NCI-H460 (cell line): Measurements from ENCODE around the gene SLC6A9. TPM values are rescaled to one million over a fixed set of nuclear protein-coding genes. Genes with fewer than 3 reads are reported as not detected.

Source experiments
- DNase-seq: peaks from one replicate; pipeline ENCODE4 v3.0.0-alpha.2; 2016; ENCODE audit warnings: low read depth; ENCODE audit errors: extremely low read depth
- total RNA-seq: library from RNA; depleted of rRNA; stranded (reverse); fragments of >200 nt; shearing (Covaris generic); gene quantifications from 2 replicates; pipeline ENCODE4 v1.2.3, GENCODE V29; 2014

SLC6A9 gene
- total RNA-seq, 1 experiment from 2014 or later: 12.9 TPM

GRCh38 chr1:43986712-43987111, 44.5 kb downstream of the SLC6A9 start:
- peak; percentile 37 for DNase-seq

GRCh38 chr1:43985984-43986595, 45.2 kb downstream of the SLC6A9 start:
- no peak for DNase-seq

- no peak for DNase-seq
These were observed 46.4 kb downstream of the SLC6A9 start for GRCh38 chr1:43984855-43985254.

DNA sequence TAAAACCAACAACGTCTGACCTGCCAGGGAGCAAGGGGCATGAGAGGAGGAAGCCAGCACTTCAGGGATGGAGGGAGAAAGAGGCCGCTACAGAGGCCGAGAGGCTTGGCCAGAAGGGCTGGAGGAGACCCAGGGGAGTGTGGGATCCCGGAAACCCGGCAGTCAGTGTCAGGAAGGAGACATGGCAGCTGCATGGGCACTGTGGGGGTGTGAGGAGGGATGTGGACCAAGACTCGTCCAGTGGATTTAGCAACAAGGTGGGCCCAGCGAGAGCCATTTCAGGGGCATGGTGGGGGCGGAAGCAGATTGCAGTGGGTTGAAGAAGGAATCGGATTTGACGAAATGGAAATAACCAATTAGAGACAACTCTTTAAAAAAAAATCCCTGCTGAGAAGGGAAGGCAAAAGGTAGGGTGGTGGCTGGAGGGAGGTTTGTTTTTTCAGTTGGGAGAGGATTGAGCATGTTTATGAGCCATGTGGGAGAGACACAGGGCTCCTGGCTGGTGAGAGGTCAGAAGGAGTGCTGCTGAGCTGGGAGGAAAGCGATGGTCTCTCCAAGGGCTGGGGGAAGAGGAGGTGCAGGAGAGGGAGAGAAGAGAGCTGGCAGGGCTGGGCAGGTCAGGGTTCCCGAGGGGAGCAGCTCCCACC, 47.9 kb downstream of the SLC6A9 start:
- no peak for DNase-seq

- no peak for DNase-seq
These were observed 48.5 kb downstream of the SLC6A9 start for GRCh38 chr1:43982808-43983207.

GRCh38 chr1:43982241-43982640, 49.0 kb downstream of the SLC6A9 start:
- no peak for DNase-seq

- no peak for DNase-seq
These were observed 49.6 kb downstream of the SLC6A9 start for GRCh38 chr1:43981636-43982035.

DNA sequence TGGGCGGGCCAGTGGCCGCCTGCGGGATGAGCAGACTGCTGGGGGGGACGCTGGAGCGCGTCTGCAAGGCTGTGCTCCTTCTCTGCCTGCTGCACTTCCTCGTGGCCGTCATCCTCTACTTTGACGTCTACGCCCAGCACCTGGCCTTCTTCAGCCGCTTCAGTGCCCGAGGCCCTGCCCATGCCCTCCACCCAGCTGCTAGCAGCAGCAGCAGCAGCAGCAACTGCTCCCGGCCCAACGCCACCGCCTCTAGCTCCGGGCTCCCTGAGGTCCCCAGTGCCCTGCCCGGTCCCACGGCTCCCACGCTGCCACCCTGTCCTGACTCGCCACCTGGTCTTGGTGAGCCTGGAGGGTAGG, 50.1 kb downstream of the SLC6A9 start:
- no peak for DNase-seq

DNA sequence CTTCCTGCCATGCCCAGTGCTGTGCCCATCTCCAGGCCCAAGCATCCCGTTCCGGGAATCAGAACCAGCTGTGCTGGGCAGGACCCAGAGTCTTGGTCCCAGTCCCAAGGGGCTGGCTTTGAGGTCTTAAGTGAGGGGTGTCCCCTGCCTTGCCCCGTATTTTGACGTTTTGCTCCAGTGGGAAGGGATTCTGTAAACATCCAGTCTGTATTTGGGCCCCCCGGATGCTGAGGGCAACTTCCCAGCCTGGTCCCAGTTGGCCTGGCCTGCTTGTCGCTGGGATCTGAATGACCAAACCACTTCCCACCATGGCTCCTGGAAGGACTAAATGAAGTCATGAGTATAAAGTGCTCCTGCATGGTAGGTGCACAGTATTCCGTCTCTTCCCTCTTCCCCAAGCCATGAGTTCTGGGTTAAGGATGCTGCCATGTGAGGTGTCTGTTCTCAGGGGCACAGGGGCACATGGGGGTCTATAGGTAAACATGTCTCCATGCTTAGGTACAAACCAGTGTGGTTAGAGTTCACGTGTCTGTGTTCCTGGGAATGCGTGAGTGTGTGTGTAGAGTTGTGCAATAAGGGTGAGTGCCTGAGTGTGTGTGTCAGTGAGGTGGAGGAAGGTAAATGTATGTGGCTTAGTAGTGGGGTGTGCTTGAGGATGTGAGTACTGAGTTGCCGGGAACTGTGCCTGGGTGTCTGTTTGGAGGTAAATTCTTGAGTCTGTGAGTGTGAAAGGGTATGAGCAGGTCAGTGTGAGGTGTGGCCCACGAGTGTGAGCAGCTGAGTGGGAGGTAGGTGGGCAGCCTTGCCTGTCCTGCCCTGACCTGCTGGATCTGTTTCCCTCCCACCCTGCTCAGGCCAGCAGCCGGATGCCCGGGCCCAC, 50.8 kb downstream of the SLC6A9 start:
- no peak for DNase-seq

- no peak for DNase-seq
These were observed 51.6 kb downstream of the SLC6A9 start for GRCh38 chr1:43979528-43980254.

DNA sequence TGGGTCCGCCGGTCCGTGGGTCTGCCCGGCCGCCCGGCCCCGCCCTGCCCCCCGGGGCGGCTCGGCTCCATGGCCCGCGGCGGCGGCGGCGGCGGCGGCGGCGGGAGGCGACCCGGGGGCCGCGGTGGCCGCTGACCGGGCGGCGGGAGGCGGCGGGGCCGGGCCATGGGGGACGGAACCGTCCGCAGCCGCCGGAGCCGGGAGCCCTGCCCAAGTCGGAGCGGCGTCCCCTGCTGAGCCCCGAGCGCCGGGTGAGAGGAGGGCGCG, 52.1 kb downstream of the SLC6A9 start:
- DNase-seq: no peak

GRCh38 chr1:43978551-43979260, 52.6 kb downstream of the SLC6A9 start, which contains the start of gene B4GALT2:
B4GALT2 (plus strand) TSS chr1:43979210; CDS start chr1:43981161, 1,951 bp downstream.
- no peak for DNase-seq

DNA sequence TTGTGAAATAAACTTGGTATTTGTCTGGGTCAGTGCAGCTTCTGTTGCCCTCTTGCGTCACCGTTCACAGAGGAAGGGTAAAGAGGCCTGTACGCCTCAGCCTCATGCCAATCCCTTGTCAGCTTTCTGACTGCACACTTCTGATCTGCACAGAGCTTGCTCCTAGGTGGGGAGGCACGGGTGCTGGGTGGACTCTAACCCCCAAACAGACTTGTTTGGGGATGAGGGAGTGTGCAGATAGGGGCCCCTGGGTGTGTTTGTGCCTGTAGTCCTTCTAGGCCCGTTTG, 53.1 kb downstream of the SLC6A9 start:
- no peak for DNase-seq

GRCh38 chr1:43977376-43978263, 53.6 kb downstream of the SLC6A9 start:
- DNase-seq: no peak

GRCh38 chr1:43976890-43977289, 54.4 kb downstream of the SLC6A9 start:
- no peak for DNase-seq

GRCh38 chr1:43976045-43976444, 55.2 kb downstream of the SLC6A9 start:
- DNase-seq: no peak

DNA sequence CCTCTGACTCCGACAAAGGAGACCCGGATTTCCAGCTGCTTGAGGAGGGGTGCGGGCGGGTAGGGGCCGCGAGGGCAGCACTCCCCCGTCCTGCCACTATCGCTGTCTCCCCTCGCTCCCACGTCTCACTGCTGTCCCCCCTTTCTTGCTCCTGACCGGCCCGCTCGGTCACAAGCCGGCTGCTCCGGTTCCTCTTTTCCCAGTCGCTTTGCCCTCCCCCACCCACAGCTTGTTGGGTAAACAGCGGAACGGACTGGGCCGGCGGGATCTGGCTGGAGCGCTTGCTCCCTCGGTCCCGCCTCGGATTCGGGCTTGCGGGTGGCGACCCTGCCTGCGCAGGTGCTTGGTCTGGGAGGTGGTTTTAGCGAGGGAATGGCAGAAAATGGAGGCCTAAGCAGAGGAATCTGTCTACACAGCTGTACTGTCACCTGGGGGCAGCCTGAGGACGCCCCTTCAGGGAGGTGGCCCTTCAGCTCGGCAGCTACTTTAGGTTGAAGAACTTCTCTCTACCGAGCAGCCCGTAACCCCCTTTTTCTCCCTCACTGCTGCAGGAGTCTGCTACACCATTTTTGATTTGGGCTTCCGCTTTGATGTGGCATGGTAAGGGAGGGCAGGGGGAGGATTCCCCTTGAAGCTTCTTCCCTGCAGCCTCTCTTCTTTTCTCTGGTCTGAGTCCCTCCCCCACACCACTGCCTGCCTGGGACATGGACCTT, 55.9 kb downstream of the SLC6A9 start:
- DNase-seq: no peak

GRCh38 chr1:43974443-43975248, 56.6 kb downstream of the SLC6A9 start, which contains the start of gene ATP6V0B:
ATP6V0B (plus strand) TSS chr1:43974960; CDS start chr1:43975041, 81 bp downstream.
- peak; percentile 86 for DNase-seq
